Osteoblast (primary cell): ENCODE data around the gene ARSH. TPM values are rescaled to one million over a fixed set of nuclear protein-coding genes. Genes with fewer than 3 reads are reported as not detected.
"Not testable (repeated sequence)": the region's sequence is repeated elsewhere in the genome, so short reads cannot be mapped to it uniquely, and the experiment has no call there.

Source experiments
- DNase-seq: peaks from one replicate; pipeline ENCODE4 v3.0.0; 2011; ENCODE audit warnings: low spot score, mixed read lengths; ENCODE audit not compliant: insufficient read length; ENCODE audit errors: missing footprints
- H2AFZ ChIP-seq: 2 replicates; pipeline ENCODE4 v1.6.0; 2011; ENCODE audit warnings: mild to moderate bottlenecking, low read length
- H3K27ac ChIP-seq: 2 replicates; pipeline ENCODE4 v1.5.1; 2011; ENCODE audit warnings: mild to moderate bottlenecking, low read depth, low read length, moderate library complexity
- H3K27me3 ChIP-seq: 2 replicates; pipeline ENCODE4 v1.6.0; 2012; ENCODE audit warnings: mild to moderate bottlenecking, control low read depth, inconsistent platforms, low read length, moderate library complexity; ENCODE audit not compliant: insufficient read depth
- H3K36me3 ChIP-seq: 2 replicates; pipeline ENCODE4 v1.5.1; 2011; ENCODE audit warnings: mild to moderate bottlenecking, low read length, control low read depth, moderate library complexity; ENCODE audit not compliant: insufficient read depth
- H3K4me1 ChIP-seq: 2 replicates; pipeline ENCODE4 v1.5.1; 2011; ENCODE audit warnings: mild to moderate bottlenecking, low read length, control low read depth, moderate library complexity; ENCODE audit not compliant: insufficient read depth
- H3K4me2 ChIP-seq: 2 replicates; pipeline ENCODE4 v1.6.0; 2011; ENCODE audit warnings: mild to moderate bottlenecking, low read length; ENCODE audit not compliant: insufficient read depth
- H3K4me3 ChIP-seq: fragments of 200-600 bp; sonication (generic); 3 replicates; pipeline ENCODE4 v1.5.1; 2012; ENCODE audit warnings: mild to moderate bottlenecking, low read length, inconsistent platforms; ENCODE audit not compliant: insufficient read depth
- H3K79me2 ChIP-seq: 2 replicates; pipeline ENCODE4 v1.6.0; 2012; ENCODE audit warnings: mild to moderate bottlenecking, low read length, control low read depth, inconsistent platforms; ENCODE audit not compliant: insufficient read depth
- H3K9me3 ChIP-seq: 2 replicates; pipeline ENCODE4 v1.5.1; 2011; ENCODE audit warnings: low read depth, low read length, control low read depth
- H4K20me1 ChIP-seq: 2 replicates; pipeline ENCODE4 v1.6.0; 2012; ENCODE audit warnings: mild to moderate bottlenecking, low read length, control low read depth; ENCODE audit not compliant: insufficient read depth
- total RNA-seq: library from RNA; depleted of rRNA; stranded (reverse); fragments of >200 nt; gene quantifications from 2 replicates; pipeline ENCODE4 v1.2.3, GENCODE V29; 2012
- TF ChIP-seq, protein P1 (sequence below): IDR thresholded peaks from 2 replicates; pipeline ENCODE4 v1.5.1; 2011; ENCODE audit warnings: mild to moderate bottlenecking, low read depth, low read length, moderate library complexity; ENCODE audit errors: extremely low read depth

ARSH gene
- total RNA-seq, 1 donor, result under 0.01 TPM

DNA sequence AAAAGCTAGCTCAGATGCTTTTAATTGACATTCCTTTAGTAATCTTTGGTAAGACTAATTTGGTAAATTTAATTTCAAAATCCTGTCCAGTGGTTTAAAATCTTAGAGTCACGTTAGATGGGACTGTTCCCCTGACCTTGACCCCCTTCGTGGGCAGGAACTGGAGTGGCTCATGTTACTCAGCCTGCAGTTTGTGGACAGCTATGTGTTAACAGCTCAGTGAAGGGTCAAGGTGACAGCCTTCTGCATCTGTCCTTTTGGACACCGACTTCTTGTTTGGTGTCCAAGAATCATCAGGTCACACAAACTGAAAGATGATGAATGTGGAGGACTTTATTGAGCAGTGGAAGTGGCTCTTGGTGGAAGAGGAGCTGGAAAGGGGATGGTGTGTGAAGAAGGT, 37.9 kb downstream of the ARSH start:
- no peak overlapping the region for H3K4me2 ChIP-seq
- TF ChIP-seq, protein P1, sequence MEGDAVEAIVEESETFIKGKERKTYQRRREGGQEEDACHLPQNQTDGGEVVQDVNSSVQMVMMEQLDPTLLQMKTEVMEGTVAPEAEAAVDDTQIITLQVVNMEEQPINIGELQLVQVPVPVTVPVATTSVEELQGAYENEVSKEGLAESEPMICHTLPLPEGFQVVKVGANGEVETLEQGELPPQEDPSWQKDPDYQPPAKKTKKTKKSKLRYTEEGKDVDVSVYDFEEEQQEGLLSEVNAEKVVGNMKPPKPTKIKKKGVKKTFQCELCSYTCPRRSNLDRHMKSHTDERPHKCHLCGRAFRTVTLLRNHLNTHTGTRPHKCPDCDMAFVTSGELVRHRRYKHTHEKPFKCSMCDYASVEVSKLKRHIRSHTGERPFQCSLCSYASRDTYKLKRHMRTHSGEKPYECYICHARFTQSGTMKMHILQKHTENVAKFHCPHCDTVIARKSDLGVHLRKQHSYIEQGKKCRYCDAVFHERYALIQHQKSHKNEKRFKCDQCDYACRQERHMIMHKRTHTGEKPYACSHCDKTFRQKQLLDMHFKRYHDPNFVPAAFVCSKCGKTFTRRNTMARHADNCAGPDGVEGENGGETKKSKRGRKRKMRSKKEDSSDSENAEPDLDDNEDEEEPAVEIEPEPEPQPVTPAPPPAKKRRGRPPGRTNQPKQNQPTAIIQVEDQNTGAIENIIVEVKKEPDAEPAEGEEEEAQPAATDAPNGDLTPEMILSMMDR, result no peak
- H4K20me1 ChIP-seq, result no peaks in the 10 kb centered on the region
- H3K27ac ChIP-seq, result no peak overlapping the region
- no peaks in the 10 kb centered on the region for H3K79me2 ChIP-seq
- H3K36me3 ChIP-seq, result no peaks in the 10 kb centered on the region
- H3K9me3 ChIP-seq, result no peaks in the 10 kb centered on the region
- H2AFZ ChIP-seq, result peak overlapping the region; percentile 42
- H3K4me1 ChIP-seq, result no peaks in the 10 kb centered on the region
- no peak for DNase-seq
- no peaks in the 10 kb centered on the region for H3K27me3 ChIP-seq
- no peak overlapping the region for H3K4me3 ChIP-seq

DNA sequence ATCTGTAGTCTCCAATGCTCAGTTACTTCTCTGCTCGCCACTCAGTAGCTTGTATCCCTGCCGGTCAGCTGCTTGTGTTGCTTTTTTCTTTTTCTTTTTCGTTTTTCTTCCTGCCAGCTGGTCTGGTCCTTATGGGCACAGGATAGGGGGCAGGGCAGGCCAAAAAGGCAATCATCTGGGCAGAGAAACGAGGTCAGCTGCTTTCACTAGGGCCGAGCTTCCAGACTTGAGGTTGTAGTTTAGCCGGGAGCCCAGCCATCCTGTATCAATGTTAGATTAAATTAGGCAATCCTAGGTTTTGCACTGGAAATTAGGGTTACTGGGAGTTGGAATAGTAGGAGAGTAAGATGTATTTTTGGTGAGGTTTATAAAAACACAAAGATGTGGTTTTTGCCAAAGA, 38.3 kb downstream of the ARSH start:
- no peak overlapping the region for H3K4me3 ChIP-seq
- H3K27me3 ChIP-seq, result no peaks in the 10 kb centered on the region
- no peaks in the 10 kb centered on the region for H4K20me1 ChIP-seq
- H2AFZ ChIP-seq, result peak overlapping the region; percentile 42
- no peaks in the 10 kb centered on the region for H3K9me3 ChIP-seq
- H3K27ac ChIP-seq, result no peak overlapping the region
- H3K4me1 ChIP-seq, result no peaks in the 10 kb centered on the region
- DNase-seq, result no peak
- TF ChIP-seq, protein P1, result no peak
- H3K4me2 ChIP-seq, result no peak overlapping the region
- H3K36me3 ChIP-seq, result no peaks in the 10 kb centered on the region
- no peaks in the 10 kb centered on the region for H3K79me2 ChIP-seq

GRCh38 chrX:3046253-3047240, 40.2 kb downstream of the ARSH start:
- Histone ChIP-seq H3K4me3 (peak overlapping the region; percentile 28), H3K79me2 (no peaks in the 10 kb centered on the region), H3K4me1 (no peaks in the 10 kb centered on the region), H3K9me3 (no peaks in the 10 kb centered on the region), H3K27me3 (no peaks in the 10 kb centered on the region), H2AFZ (peak overlapping the region; percentile 40), H3K36me3 (no peaks in the 10 kb centered on the region), H4K20me1 (no peaks in the 10 kb centered on the region), H3K27ac (no peak overlapping the region), H3K4me2 (peak overlapping the region; percentile 58)
- no peak for DNase-seq
- TF ChIP-seq, protein P1, result no peak

DNA sequence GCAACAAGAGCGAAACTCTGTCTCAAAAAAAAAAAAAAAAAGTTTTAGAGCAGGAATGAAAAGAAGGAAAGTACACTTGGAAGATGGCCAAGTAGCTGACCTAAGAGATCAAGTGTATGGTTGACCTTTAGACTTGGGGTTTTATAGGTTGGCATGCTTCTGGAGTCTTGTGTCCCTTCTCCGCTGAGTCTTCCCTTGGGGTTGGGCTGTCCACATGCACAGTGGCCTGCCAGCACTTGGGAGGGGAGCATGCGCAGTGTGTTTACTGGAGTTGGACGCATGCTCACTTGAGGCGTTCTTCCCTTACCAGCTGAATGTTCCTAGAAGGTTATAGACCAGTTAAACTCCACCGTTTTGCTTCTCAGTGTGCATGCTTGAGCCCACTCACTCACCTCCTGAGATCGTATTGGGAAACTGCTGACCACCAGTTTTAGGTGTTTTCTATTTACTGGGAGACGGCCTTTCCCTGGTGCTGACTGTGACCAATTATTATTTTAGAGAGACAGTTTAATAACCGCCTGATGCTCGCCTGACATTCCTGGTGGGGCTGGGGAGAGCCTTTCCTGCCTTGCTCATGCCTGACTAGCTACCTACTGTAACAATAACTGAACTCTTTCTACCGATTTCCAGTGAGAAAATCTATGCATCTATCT, 44.3 kb downstream of the ARSH start:
- not testable (repeated sequence) for H3K36me3 ChIP-seq, H3K27me3 ChIP-seq, DNase-seq, H3K4me1 ChIP-seq, H3K27ac ChIP-seq, H3K4me3 ChIP-seq, H3K79me2 ChIP-seq, H3K4me2 ChIP-seq, H2AFZ ChIP-seq, H4K20me1 ChIP-seq, H3K9me3 ChIP-seq
